ENCODE data around the gene OAS2.

- TF ChIP-seq CTCF (IDR thresholded peaks at IDR 0.05) (no peak), POLR2A (IDR thresholded peaks at IDR 0.05) (no peak)
These were observed 4.5 kb upstream of the OAS2 start for GRCh38 chr12:112973818-112974231.
